Activated CD4-positive, alpha-beta T cell treated with anti-CD3 and anti-CD28 coated beads for 24 hours (primary cell): Measurements from ENCODE around the gene ARHGAP8.
"Not testable (repeated sequence)": the region's sequence is repeated elsewhere in the genome, so short reads cannot be mapped to it uniquely, and the experiment has no call there.

ENCODE experiments used
- DNase-seq, 2 donors: peaks; one replicate each; pipeline ENCODE4 v3.0.0-alpha.2; 2020; ENCODE audit warnings: low read depth in 2 of 2

ARHGAP8 gene

GRCh38 chr22:44825310-44826150, 73.2 kb downstream of the ARHGAP8 start:
- DNase-seq, result no peak

GRCh38 chr22:44827666-44828190, 75.4 kb downstream of the ARHGAP8 start:
- no peak for DNase-seq

GRCh38 chr22:44828193-44828592, 75.8 kb downstream of the ARHGAP8 start:
- peak in 1 of 2 donors; percentile 6 for DNase-seq

- no peak for DNase-seq
Observed at GRCh38 chr22:44831885-44832284, 79.5 kb downstream of the ARHGAP8 start.

- no peak for DNase-seq
Observed at GRCh38 chr22:44834065-44834464, 81.7 kb downstream of the ARHGAP8 start.

GRCh38 chr22:44837481-44837880, 85.1 kb downstream of the ARHGAP8 start:
- DNase-seq, result no peak

- DNase-seq, result no peak
Observed at GRCh38 chr22:44838316-44839016, 86.1 kb downstream of the ARHGAP8 start.

GRCh38 chr22:44839061-44839460, 86.7 kb downstream of the ARHGAP8 start:
- DNase-seq, result no peak

GRCh38 chr22:44839721-44840120, 87.3 kb downstream of the ARHGAP8 start:
- no peak for DNase-seq

GRCh38 chr22:44840611-44841322, 88.4 kb downstream of the ARHGAP8 start:
- DNase-seq, result no peak

- DNase-seq, result no peak
Observed at GRCh38 chr22:44842417-44842816, 90.0 kb downstream of the ARHGAP8 start.

GRCh38 chr22:44845191-44845590, 92.8 kb downstream of the ARHGAP8 start:
- no peak for DNase-seq

GRCh38 chr22:44845796-44846720, 93.7 kb downstream of the ARHGAP8 start:
- DNase-seq, result no peak

- no peak for DNase-seq
Observed at GRCh38 chr22:44846726-44847275, 94.4 kb downstream of the ARHGAP8 start.

- DNase-seq, result no peak
Observed at GRCh38 chr22:44847380-44847779, 95.0 kb downstream of the ARHGAP8 start.

- no peak for DNase-seq
Observed at GRCh38 chr22:44847892-44848291, 95.5 kb downstream of the ARHGAP8 start.

GRCh38 chr22:44848296-44848741, 95.9 kb downstream of the ARHGAP8 start:
- no peak for DNase-seq

- DNase-seq, result no peak
Observed at GRCh38 chr22:44848791-44849420, 96.5 kb downstream of the ARHGAP8 start.

- no peak for DNase-seq
Observed at GRCh38 chr22:44850946-44851345, 98.6 kb downstream of the ARHGAP8 start.

- DNase-seq, result not testable (repeated sequence)
Observed at GRCh38 chr22:44854641-44855040, 102.3 kb downstream of the ARHGAP8 start.
